Choroid plexus epithelial cell (primary cell): Measurements from ENCODE around the gene OR8G5.
A peak's percentile ranks its signal among the peaks of the same experiment; 100 is the strongest.
"Not testable (repeated sequence)": the region's sequence is repeated elsewhere in the genome, so short reads cannot be mapped to it uniquely, and the experiment has no call there.

ENCODE experiments used
- DNase-seq: peaks from one replicate; pipeline ENCODE4 v3.0.0-alpha.2; 2010; ENCODE audit warnings: low read depth
- H3K4me3 ChIP-seq: 2 replicates; pipeline ENCODE4 v1.5.1; 2011; ENCODE audit warnings: low read depth, mild to moderate bottlenecking, control low read depth, low read length, moderate library complexity
- CTCF ChIP-seq: conservative IDR thresholded peaks from 2 replicates; pipeline ENCODE4 v1.5.1; 2011; ENCODE audit warnings: low read depth, mild to moderate bottlenecking, control low read depth, inconsistent platforms, low read length, moderate library complexity

The OR8G5 gene

GRCh38 chr11:124222407-124222806 is 33.8 kb upstream of the OR8G5 start:
- no peak for TF ChIP-seq CTCF
- no peak overlapping the region for H3K4me3 ChIP-seq
- DNase-seq = no peak

GRCh38 chr11:124224618-124225423 is 31.4 kb upstream of the OR8G5 start:
- peak; percentile 13 for DNase-seq

GRCh38 chr11:124225471-124225870 is 30.7 kb upstream of the OR8G5 start:
- H3K4me3 ChIP-seq = no peak overlapping the region
- DNase-seq = no peak
- no peak for TF ChIP-seq CTCF

More at GRCh38 chr11:124224618-124225423, 31.4 kb upstream of the OR8G5 start:
- not testable (repeated sequence) for H3K4me3 ChIP-seq

GRCh38 chr11:124233376-124233775 is 22.8 kb upstream of the OR8G5 start:
- TF ChIP-seq CTCF = no peak
- no peak overlapping the region for H3K4me3 ChIP-seq
- DNase-seq = no peak

GRCh38 chr11:124238512-124238911 is 17.7 kb upstream of the OR8G5 start:
- no peak for DNase-seq
- TF ChIP-seq CTCF = no peak
- H3K4me3 ChIP-seq = no peak overlapping the region

GRCh38 chr11:124240621-124241397 is 15.4 kb upstream of the OR8G5 start, which contains the start of gene OR8G1:
Gene OR8G1 (plus strand): TSS chr11:124241095. CDS start chr11:124249676, 8,581 bp downstream.
- H3K4me3 ChIP-seq = no peak within 1 kb of the TSS
- TF ChIP-seq CTCF = no peak
- DNase-seq = no peak

- not testable (repeated sequence) for H3K4me3 ChIP-seq, DNase-seq
Observed at GRCh38 chr11:124249869-124250268, 6.3 kb upstream of the OR8G5 start.

- DNase-seq, H3K4me3 ChIP-seq: not testable (repeated sequence)
Observed at GRCh38 chr11:124265041-124265440, 8.9 kb downstream of the OR8G5 start.

GRCh38 chr11:124270886-124271285 is 14.7 kb downstream of the OR8G5 start:
- DNase-seq, H3K4me3 ChIP-seq: not testable (repeated sequence)
